ENCODE measurements around the gene IFNA4. TPM values are rescaled to one million over a fixed set of nuclear protein-coding genes. Genes with fewer than 3 reads are reported as not detected.
"Not testable (repeated sequence)": the region's sequence is repeated elsewhere in the genome, so short reads cannot be mapped to it uniquely, and the experiment has no call there.

Gene IFNA4
- total and polyA plus RNA-seq, 8 donors = not detected

GRCh38 chr9:21213411-21214326 is 26.3 kb upstream of the IFNA4 start:
- H3K9me3 ChIP-seq; H3K4me3 ChIP-seq; DNase-seq; intact Hi-C loops (cut with DNase I); H3K4me1 ChIP-seq; H3K27ac ChIP-seq; H3K27me3 ChIP-seq; H3K36me3 ChIP-seq: not testable (repeated sequence)
- WGBS, 2 donors = 33 to 40% methylated on average over 4 to 5 of the region's 5 CpGs
- FAIRE-seq = peak; percentile 32
- peak in 1 of 4 donors; percentile 43 for ATAC-seq
- TF ChIP-seq CTCF (IDR thresholded peaks at IDR 0.05) = peak in 1 of 4 donors; percentile 8

- H3K4me1 ChIP-seq; FAIRE-seq; H3K36me3 ChIP-seq; ATAC-seq; intact Hi-C loops (cut with DNase I); H3K9me3 ChIP-seq; H3K27me3 ChIP-seq; H3K4me3 ChIP-seq; DNase-seq; H3K27ac ChIP-seq: not testable (repeated sequence)
- WGBS, 2 donors = 44 to 53% methylated on average over 2 of the region's 2 CpGs
These were observed 24.8 kb upstream of the IFNA4 start for GRCh38 chr9:21212160-21212559.

GRCh38 chr9:21210782-21211181 is 23.4 kb upstream of the IFNA4 start:
- H3K9me3 ChIP-seq; H3K36me3 ChIP-seq; ATAC-seq; H3K27ac ChIP-seq; H3K27me3 ChIP-seq; DNase-seq; intact Hi-C loops (cut with DNase I); H3K4me3 ChIP-seq; FAIRE-seq; H3K4me1 ChIP-seq: not testable (repeated sequence)
- 77 to 92% methylated on average over 2 of the region's 2 CpGs for WGBS, 2 donors

GRCh38 chr9:21210311-21210710 is 22.9 kb upstream of the IFNA4 start:
- 70 to 86% methylated on average over 7 of the region's 7 CpGs for WGBS, 2 donors
- no peak for FAIRE-seq
- Histone ChIP-seq H3K4me3 (no peak overlapping the region), H3K36me3 (no peaks in the 10 kb centered on the region), H3K27me3 (no peaks in the 10 kb centered on the region), H3K4me1 (no peaks in the 10 kb centered on the region), H3K9me3 (no peaks in the 10 kb centered on the region), H3K27ac (no peak overlapping the region)
- ATAC-seq = no peak
- peak in 1 of 6 donors; percentile 45 for DNase-seq
- intact Hi-C loops (cut with DNase I) = no loop called here
- no peak for TF ChIP-seq CTCF (IDR thresholded peaks at IDR 0.05)

GRCh38 chr9:21207043-21207442 is 19.7 kb upstream of the IFNA4 start, which contains the start of gene IFNA10:
TSS of gene IFNA10 (minus strand) at chr9:21207143. CDS start at chr9:21207097, 46 bp downstream.
- H3K36me3 ChIP-seq; ATAC-seq; DNase-seq; H3K27ac ChIP-seq; H3K4me1 ChIP-seq; intact Hi-C loops (cut with DNase I); H3K4me3 ChIP-seq; H3K27me3 ChIP-seq; H3K9me3 ChIP-seq: not testable (repeated sequence)
- FAIRE-seq = peak; percentile 75
- WGBS, 2 donors = 58 to 59% methylated on average over 3 of the region's 3 CpGs

- Histone ChIP-seq H3K27me3 (no peaks in the 10 kb centered on the region), H3K36me3 (no peaks in the 10 kb centered on the region), H3K9me3 (no peaks in the 10 kb centered on the region), H3K27ac (no peak overlapping the region), H3K4me3 (no peak overlapping the region), H3K4me1 (no peaks in the 10 kb centered on the region)
- DNase-seq = no peak
- TF ChIP-seq CTCF (IDR thresholded peaks at IDR 0.05) = no peak
- intact Hi-C loops (cut with DNase I) = no loop called here
- ATAC-seq = no peak
- FAIRE-seq = no peak
These were observed 17.8 kb upstream of the IFNA4 start for GRCh38 chr9:21205204-21205603.

GRCh38 chr9:21202105-21202504 is 14.7 kb upstream of the IFNA4 start, which contains the start of gene IFNA7:
TSS of gene IFNA7 (minus strand) at chr9:21202205. CDS start at chr9:21202165, 40 bp downstream.
- FAIRE-seq; H3K27me3 ChIP-seq; intact Hi-C loops (cut with DNase I); H3K9me3 ChIP-seq; H3K4me1 ChIP-seq; H3K27ac ChIP-seq; DNase-seq; ATAC-seq; H3K4me3 ChIP-seq; H3K36me3 ChIP-seq: not testable (repeated sequence)
- WGBS, 2 donors = 42 to 51% methylated on average over 4 of the region's 4 CpGs
